GM21576 (cell line): ENCODE data around the gene DNAJC9.
A peak's percentile ranks its signal among the peaks of the same experiment; 100 is the strongest.
"Not testable (repeated sequence)": the region's sequence is repeated elsewhere in the genome, so short reads cannot be mapped to it uniquely, and the experiment has no call there.

Experiments
- ATAC-seq: cut with Tn5 transposase; IDR thresholded peaks from one replicate; pipeline ENCODE4 v1.9.1; 2021; ENCODE audit warnings: mild to moderate bottlenecking, moderate library complexity; ENCODE audit not compliant: unreplicated experiment

The DNAJC9 gene

DNA sequence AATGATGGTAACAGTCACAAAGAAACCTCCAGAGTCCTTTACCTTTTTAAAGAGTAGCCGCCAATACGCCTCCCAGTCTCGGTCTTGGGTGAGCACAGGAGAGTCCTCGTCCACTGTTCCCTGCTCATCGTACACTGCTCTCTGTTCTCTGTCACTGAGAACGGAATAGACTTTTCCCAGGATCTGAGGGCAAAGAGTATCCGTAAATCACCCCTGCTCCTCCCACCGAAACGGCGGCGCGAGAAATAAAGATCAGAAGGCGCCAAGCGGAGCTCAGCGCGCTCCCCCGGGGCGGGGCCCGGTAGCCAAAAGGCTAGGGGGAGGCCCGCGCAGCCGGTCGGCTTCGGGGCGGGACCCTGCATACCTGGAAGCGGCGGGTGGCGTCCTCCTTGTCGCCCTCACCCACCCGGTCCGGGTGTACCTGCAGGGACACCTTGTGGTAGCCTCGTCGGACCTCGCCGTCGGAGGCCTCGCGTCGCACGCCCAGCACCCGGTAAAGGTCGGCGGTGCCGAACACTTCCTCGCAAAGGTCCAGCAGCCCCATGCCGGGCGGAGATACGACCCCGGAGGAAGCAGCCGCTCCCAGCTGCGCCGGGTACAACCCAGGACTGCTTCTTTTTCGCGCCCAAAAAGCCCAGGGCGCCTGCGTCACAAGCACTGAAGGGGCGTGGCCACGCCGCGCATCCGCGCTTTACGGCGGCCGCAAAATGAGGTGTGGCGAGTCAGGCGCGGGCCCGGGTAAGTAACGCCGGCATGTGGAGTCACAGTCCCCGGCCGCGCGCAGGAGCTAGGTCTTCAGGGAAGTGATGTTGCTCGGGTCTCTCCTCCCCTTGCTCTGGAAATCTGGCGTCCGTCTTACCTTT, at the start of gene DNAJC9:
TSS of gene DNAJC9 (minus strand) at position 610 of the 863 bp plus-strand sequence. CDS start at position 544, 66 bp downstream.
- peak; percentile 73 for ATAC-seq

- ATAC-seq, result no peak
Measured at GRCh38 chr10:73293461-73293860, 46.4 kb upstream of the DNAJC9 start.

DNA sequence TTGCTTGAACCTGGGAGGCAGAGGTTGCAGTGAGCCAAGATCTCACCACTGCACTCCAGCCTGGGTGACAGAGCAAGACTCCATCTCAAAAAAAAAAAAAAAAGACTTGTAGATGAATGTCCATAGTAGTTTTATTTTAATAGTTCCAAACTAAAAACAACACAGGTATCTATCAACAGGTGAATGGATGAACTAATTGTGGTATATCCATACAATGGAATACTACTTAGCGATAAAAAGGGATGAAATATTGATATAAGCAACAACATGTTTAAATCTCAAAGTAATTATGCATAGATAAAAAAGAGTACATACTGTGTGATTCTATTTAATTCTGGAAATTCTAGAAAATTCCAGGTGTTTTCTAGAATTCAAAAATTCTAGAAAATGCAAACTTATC, 42.9 kb upstream of the DNAJC9 start:
- no peak for ATAC-seq

DNA sequence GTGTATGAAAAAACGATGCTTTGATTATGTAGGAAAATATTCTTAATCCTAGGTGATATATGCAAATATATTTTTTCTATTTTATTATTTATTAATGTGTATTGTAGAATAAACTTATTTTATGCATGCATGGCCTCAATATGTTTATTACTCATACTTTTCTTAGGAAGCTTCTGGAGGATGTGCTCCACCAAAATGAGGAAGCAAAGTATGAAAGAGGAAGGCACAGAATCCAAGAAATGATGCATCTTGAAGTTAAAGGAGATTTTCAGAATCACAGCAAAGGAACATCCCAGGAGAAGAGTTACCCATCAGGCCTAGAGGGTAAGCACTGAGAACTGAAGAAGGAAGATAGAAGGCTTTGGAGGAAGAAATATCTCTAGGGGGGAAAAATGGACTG, 40.4 kb upstream of the DNAJC9 start:
- no peak for ATAC-seq

GRCh38 chr10:73281097-73281496, 34.0 kb upstream of the DNAJC9 start:
- no peak for ATAC-seq

GRCh38 chr10:73264423-73264822, 17.4 kb upstream of the DNAJC9 start:
- ATAC-seq, result no peak

- no peak for ATAC-seq
Measured at GRCh38 chr10:73263693-73264347, 16.8 kb upstream of the DNAJC9 start.

- ATAC-seq, result no peak
Measured at GRCh38 chr10:73262880-73263555, 16.0 kb upstream of the DNAJC9 start.

DNA sequence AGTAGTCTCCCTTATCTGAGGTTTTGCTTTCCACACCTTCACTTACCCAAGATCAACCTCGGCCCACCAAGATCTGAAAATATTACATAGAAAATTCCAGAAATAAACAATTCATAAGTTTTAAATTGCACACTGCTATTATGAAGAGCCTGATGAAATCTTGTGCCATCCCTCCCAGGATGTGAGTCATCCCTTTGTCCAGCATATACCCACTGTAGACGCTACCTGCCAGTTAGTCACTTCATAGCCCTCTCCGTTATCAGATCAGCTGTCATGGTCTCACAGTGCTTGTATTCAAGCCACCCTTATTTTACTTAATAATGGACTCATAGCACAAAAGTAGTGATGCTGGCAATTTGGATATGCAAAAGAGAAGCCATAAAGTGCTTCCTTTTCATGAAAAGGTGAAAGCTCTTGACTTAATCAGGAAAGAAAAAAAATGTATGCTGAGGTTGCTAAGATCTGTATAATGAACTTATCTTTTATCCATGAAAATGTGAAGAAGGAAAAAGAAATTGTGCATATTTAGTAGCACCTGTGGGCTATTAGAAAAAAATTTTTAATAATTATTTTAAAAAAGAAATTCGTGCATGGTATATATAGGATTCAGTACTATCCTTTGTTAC, 15.2 kb upstream of the DNAJC9 start:
- ATAC-seq, result no peak

- no peak for ATAC-seq
Measured at GRCh38 chr10:73261362-73261995, 14.4 kb upstream of the DNAJC9 start.

DNA sequence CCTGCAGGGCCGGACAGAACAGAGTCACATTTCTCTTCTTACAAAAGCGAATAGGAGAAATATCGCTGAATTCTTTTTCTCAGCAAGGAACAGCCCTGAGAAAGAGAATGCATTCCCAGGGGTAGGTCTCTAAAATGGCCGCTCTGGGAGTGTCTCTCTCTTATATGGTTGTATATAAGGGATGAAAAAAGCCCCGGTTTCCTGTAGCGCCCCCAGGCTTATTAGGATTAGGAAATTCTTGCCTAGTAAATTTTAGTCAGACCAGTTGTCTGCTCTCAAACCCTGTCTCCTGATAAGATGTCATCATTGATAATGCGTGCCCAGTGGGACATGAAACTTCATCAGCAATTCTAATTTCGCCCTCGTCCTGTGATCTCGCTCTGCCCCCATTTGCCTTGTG, 11.6 kb upstream of the DNAJC9 start:
- ATAC-seq, result not testable (repeated sequence)

DNA sequence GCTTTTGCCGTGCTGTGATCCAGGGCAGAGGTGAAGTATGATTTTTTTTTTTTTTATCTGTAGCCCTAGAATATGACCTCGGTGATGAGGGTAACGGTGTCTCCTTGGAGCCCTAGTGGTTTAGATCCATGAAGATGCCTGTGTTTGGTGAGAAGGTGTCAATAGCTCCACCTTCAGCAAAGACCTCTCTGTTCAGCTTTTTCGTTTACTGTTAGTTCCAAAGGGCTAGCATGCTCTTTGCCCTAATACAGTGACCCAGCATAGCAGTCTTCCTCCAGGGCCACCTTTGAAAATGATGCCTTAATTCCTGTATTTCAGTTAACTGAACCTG, 6.1 kb upstream of the DNAJC9 start:
- ATAC-seq, result no peak

DNA sequence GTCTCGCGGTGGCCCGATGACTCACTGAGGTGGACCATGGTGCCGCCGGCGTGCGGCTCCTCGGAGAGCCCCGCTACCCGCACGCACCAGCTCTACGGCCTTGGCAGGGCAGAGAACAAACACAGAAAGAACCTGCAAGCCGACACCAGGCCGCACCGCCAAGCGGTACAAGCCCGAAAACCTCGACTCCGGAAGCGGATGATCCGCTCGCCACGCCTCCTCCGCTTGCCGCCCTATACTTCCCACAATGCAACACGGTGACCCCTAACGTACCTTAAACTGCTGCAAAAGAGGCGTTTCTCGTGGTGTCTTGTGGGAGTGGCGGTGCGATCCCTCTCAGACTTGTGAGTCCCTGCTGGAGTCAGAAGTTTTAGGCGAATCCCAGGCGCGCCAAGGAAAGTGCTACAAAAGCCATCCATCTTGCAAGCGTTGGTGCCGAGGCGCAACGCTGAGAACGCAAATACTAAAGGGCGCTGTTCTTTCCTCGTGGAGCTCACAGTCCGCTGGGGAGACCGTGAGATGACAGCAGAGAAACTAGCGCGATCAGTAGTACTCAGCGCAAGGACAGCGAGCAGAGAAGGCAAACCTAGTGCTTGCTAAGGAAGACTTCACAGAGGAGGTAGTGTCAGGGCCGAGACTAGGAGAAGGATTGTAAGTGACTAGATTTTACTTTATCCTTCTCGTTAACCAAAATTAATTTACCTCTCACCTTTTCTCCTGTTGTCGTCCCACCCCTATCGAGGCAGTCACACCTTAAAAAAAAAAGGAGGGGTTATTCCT, 5.6 kb upstream of the DNAJC9 start, which contains the start of gene MRPS16:
TSS of gene MRPS16 (minus strand) at position 200 of the 780 bp plus-strand sequence. CDS start at position 38, 162 bp downstream.
- peak; percentile 71 for ATAC-seq

DNA sequence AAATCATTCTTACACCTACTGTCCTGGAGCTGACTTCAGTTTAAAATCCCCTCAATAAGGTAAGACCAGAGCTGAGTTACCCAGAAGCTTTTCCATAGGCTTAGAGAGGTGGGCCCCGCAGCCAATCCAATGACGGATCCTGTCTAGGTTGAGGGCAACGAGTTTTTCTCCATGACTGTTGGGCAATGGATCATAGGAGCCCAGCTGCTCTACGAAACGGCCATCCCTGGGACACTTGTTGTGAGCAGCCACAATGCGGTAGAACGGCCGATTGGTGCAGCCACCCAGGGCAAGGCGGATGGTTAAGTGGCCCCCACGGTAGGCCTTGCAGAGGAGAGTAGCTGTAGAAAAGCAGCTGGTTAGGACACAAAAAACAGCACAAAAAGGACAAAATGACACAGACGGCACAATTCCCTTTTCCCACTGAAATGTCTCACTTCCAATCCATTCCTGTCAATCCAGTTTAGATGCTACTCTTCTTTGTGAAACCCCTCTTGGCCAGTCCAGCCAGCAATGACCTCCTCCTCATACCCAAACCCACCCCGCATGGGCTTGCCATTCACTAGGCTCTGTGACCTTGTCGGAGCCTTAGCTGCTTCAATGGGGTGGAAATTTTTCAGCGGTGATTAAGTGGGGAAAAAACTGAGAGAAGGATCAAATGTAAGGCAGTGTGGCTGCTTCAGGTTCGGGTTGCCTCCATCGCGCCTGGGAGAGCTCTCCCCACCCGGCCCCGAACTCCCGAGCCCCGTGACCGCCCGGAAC, 4.8 kb upstream of the DNAJC9 start:
- peak; percentile 35 for ATAC-seq

DNA sequence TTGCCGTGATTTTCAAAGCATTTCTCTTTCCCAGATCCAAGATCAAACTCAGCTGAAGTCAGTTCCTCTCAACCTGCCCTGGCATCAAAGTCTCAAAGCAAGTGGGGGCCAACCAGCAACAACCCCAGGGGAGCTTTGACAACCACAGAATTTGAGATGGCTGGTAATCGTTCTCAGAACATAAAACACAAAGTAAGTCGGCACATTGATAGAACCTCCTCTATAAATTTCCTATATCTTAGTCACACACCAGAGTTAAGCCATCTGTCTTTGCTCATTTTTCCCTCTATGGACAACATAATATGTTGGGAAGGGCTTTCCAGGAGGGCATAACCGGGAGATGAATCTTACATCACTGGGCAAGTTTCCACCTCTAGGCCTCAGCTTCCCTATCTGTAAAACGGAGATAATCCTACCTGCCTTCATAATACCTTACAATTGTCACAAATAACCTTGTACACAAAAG, 1.2 kb upstream of the DNAJC9 start:
- no peak for ATAC-seq

DNA sequence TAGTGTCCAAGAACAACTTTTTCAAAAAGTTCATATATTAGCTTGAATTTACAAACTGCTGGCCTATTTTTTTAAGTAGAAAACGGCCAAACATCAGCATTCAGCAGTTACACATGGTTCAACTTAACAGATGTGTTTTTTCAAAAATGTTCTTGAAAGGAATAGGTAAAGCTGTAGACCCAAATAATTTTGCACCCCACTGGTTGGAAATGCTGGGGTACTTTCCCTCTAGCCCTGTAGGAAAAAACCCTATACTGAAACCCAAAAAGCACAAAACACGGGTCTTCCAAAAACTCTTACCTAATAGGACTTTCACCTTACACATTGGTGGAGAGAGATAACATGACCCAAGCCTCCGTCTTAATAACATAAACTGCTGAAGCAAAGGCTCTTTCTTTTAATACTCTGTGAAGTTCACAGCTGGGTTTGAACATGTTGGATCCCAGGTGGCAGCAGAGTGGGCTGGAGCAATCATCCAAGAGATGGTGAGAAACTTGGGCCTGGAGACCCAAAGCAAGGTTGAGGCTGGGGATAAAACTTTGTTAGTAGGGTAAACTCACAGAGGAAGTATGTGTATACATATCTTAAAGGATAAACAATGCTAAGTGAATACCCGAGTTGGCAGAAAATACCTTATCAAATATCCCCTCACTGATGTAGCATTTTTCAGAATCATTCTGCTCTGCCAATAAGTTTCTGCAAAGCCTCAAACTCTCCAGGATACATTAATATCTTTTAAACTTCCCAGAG, 629 bp upstream of the DNAJC9 start:
- no peak for ATAC-seq

GRCh38 chr10:73246322-73246645, 771 bp downstream of the DNAJC9 start:
- ATAC-seq, result no peak

GRCh38 chr10:73244866-73245477, 2.1 kb downstream of the DNAJC9 start:
- no peak for ATAC-seq
